Measurements from ENCODE around the gene FOXP2.

The FOXP2 gene

GRCh38 chr7:114715907-114716306 lies 301.3 kb downstream of the FOXP2 start:
- DNase-seq (ENCODE audit: low read depth in 2 of 2) = no peak

DNA sequence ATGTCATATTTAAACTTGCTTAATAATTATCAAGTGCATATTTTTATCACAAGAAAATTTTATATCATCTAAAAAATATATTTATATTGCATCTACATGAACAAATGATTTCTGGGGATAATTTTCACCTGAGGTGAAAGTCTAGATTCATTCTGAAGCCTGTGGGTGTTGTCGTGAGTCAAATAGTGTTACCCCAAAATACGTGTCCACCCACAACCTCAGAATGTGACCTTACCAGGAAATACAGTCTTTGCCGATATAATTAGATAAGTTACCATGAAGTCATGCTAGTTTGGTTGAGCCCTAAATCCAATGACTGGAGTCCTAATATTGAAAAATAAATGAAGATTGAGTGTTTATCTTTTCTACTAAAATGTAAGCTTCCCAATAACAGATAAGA lies 304.2 kb downstream of the FOXP2 start:
- DNase-seq (ENCODE audit: low read depth in 2 of 2) = peak in 1 of 2 donors; percentile 3

DNA sequence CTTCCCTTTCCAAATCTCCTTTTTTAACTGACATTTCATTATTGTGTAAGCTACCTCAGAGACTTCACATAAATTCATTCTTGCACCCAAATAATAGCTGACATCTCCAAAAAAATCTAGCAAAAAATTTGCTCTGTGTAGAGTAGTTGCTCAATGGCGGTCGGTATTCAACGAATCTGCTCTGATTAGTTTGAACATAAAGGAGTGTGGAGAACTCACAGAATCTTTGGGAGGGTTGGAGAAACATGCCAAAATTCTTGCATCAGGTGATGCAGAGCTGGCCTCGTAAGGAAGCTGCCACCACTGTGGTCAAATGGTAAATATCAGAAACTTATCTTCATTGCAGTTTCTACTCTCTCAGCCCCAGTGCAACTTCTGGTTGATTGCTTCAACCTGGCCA lies 306.1 kb downstream of the FOXP2 start:
- DNase-seq (ENCODE audit: low read depth in 2 of 2) = no peak

DNA sequence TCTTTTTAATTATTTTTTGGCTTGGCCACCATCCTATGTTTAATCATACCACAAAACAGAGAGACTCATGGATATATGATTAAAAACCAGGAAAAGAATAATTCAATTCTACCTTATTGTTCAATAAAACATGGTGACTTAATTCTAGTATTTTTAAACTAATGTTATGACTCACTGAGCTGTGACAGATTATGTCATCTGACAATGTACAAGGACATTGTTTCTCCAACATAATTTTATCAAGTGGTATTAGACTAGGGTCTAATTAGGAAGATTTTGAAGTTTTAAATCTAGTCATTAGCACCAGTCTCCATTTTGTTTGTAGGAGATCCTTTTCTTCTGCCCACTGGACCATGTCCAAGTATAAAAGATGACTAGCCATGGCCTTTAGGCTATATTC lies 307.9 kb downstream of the FOXP2 start:
- no peak for DNase-seq (ENCODE audit: low read depth in 2 of 2)

GRCh38 chr7:114723308-114723707 lies 308.7 kb downstream of the FOXP2 start:
- DNase-seq (ENCODE audit: low read depth in 2 of 2) = no peak

DNA sequence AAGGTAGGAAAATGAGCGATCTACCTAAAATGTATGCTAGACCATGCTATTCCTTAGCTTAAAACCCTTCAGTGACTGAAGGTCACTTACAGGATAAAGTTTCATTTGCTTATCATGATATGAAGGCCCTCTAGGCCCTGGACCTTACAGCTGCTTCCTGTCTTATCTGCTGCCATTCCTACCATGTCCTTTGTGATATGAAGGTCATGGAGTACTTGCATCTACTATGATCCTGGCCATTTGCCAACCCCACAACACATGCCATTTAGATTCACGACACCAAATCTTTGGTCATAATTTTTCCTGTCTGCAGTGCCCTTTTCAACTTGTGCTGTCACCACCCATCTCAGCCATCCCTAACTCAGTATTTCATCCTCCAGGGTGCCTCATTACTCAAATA lies 325.5 kb downstream of the FOXP2 start:
- DNase-seq (ENCODE audit: low read depth in 2 of 2) = no peak

- DNase-seq (ENCODE audit: low read depth in 2 of 2) = no peak
Observed at GRCh38 chr7:114740941-114741340, 326.3 kb downstream of the FOXP2 start.

DNA sequence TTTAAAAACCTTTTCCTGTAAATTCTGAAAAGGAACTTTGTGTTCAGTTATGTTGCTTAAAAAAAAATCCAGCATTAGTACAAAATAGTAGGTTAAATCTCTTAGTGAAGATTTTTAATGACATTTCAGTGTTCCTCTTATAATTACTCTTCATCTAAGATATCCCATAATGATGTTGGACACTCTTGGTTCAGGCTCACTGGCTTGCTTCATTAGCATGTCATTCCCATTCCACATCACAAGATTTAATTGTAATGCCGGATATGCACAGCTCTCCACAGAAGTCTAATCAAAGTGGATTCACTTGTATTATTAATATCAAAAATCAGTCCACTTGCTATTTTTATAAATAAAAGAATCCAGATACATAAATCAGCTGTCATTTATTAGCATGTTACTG lies 327.3 kb downstream of the FOXP2 start:
- DNase-seq (ENCODE audit: low read depth in 2 of 2) = no peak
